ENCODE data around the gene THSD4.

DNA sequence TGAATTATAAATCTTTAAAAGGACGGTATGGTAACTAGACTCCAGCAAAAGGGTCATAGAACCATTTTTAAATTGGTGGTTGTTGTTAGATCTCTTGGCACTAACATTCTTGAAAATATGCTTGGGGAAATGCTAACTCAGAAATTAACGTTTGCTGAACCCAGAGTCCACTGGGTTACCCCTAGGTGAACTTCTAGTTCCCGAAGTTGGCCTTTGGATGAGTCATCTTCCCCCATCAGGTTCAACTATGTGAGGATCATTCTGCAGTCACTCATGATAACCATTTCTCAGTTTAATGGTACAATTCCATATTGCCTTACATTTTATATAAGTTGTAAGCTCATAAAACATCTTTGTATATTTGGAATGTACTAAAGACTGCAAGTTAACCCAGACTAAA, 204.7 kb downstream of the THSD4 start:
- TF ChIP-seq, protein P1, sequence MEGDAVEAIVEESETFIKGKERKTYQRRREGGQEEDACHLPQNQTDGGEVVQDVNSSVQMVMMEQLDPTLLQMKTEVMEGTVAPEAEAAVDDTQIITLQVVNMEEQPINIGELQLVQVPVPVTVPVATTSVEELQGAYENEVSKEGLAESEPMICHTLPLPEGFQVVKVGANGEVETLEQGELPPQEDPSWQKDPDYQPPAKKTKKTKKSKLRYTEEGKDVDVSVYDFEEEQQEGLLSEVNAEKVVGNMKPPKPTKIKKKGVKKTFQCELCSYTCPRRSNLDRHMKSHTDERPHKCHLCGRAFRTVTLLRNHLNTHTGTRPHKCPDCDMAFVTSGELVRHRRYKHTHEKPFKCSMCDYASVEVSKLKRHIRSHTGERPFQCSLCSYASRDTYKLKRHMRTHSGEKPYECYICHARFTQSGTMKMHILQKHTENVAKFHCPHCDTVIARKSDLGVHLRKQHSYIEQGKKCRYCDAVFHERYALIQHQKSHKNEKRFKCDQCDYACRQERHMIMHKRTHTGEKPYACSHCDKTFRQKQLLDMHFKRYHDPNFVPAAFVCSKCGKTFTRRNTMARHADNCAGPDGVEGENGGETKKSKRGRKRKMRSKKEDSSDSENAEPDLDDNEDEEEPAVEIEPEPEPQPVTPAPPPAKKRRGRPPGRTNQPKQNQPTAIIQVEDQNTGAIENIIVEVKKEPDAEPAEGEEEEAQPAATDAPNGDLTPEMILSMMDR (IDR thresholded peaks at IDR 0.05; ENCODE audit: low read length), result no peak
- TF ChIP-seq EZH2 (optimal IDR thresholded peaks at IDR 0.05; ENCODE audit: low read depth, low read length), result no peak

Data from MM.1S (cell line).